GM12878 (cell line): Measurements from ENCODE around the gene SLC2A4RG. TPM values are rescaled to one million over a fixed set of nuclear protein-coding genes. Genes with fewer than 3 reads are reported as not detected.

Experiments
- ATAC-seq: fragments of 200-7000 bp; cut with Tn5 transposase; 3 replicates; pipeline ENCODE4 v1.9.1; 2020; ENCODE audit warnings: mild to moderate bottlenecking, moderate library complexity
- BruUV-seq: library from RNA; stranded (reverse); fragments of 400-500 nt; replicated peaks from 2 replicates; lab custom pipeline; 2021; lab: Mats Ljungman, UMichigan
- CTCF ChIA-PET: fragments of 300-600 bp; sonication (Branson Sonifier 250); formaldehyde crosslinking; extraction: SDS; loops from one replicate; lab custom pipeline; 2021; ENCODE audit warnings: inconsistent platforms; lab: Yijun Ruan, JAX
- POLR2A ChIA-PET: fragments of 350-600 bp; formaldehyde crosslinking; extraction: SDS; loops from one replicate; lab custom pipeline; 2021; ENCODE audit warnings: inconsistent platforms; lab: Charles Lee
- RAD21 ChIA-PET: fragments of 300-600 bp; sonication (Branson Sonifier 250); formaldehyde crosslinking; loops from one replicate; lab custom pipeline; 2023; ENCODE audit warnings: antibody characterized with exemption; ENCODE audit not compliant: unreplicated experiment; lab: Charles Lee
- SMC1A ChIA-PET: fragments of 300-600 bp; sonication (Branson Sonifier 250); formaldehyde crosslinking; loops from one replicate; lab custom pipeline; 2023; ENCODE audit not compliant: unreplicated experiment, uncharacterized antibody; lab: Charles Lee
- DNase-seq: peaks from one replicate; pipeline ENCODE4 v3.0.0-alpha.2; 2011; ENCODE audit warnings: low read depth, low spot score
- FAIRE-seq: peaks from 3 replicates; lab custom pipeline; 2011; peaks lifted over from hg19 to GRCh38; lab: Jason Lieb, UNC
- H2AFZ ChIP-seq: 2 replicates; pipeline ENCODE4 v1.6.0; 2011; ENCODE audit warnings: low read depth, low read length, control low read depth; ENCODE audit not compliant: control insufficient read depth
- H3K27ac ChIP-seq: 2 replicates; pipeline ENCODE4 v1.5.1; 2011; ENCODE audit warnings: control low read depth; ENCODE audit not compliant: control insufficient read depth, insufficient read depth
- H3K27me3 ChIP-seq, 2 experiments: replicated peaks in 1 of 2; 2 replicates each; pipeline versions ENCODE4 v1.6.0 to v1.6.1; 2011; ENCODE audit warnings: low read length in 1 of 2; ENCODE audit not compliant: control insufficient read depth in 2 of 2, insufficient read depth in 2 of 2
- H3K36me3 ChIP-seq, 2 experiments: 2 replicates each; pipeline ENCODE4 v1.5.1; 2011; ENCODE audit warnings: low read length in 1 of 2; ENCODE audit not compliant: control insufficient read depth in 2 of 2, insufficient read depth in 2 of 2
- H3K4me1 ChIP-seq: 2 replicates; pipeline ENCODE4 v1.6.1; 2011; ENCODE audit warnings: mild to moderate bottlenecking, low read length, moderate library complexity, mixed read lengths; ENCODE audit not compliant: control insufficient read depth, insufficient read depth
- H3K4me2 ChIP-seq: 2 replicates; pipeline ENCODE4 v1.6.0; 2011; ENCODE audit warnings: control low read depth; ENCODE audit not compliant: control insufficient read depth, insufficient read depth
- H3K4me3 ChIP-seq: fragments of 200-600 bp; sonication (generic); 2 replicates; pipeline ENCODE4 v1.5.1; 2016
- H3K79me2 ChIP-seq: 2 replicates; pipeline ENCODE4 v1.6.0; 2011; ENCODE audit warnings: low read length; ENCODE audit not compliant: control insufficient read depth, insufficient read depth
- H3K9ac ChIP-seq: 2 replicates; pipeline ENCODE4 v1.8.0; 2011; ENCODE audit warnings: low read length, control low read depth, mixed read lengths; ENCODE audit not compliant: control insufficient read depth, insufficient read depth
- H3K9me3 ChIP-seq: replicated peaks from 3 replicates; pipeline ENCODE4 v1.5.1; 2011; ENCODE audit warnings: mild to moderate bottlenecking, low read length; ENCODE audit not compliant: control insufficient read depth, insufficient read depth
- H4K20me1 ChIP-seq: 2 replicates; pipeline ENCODE4 v1.6.0; 2011; ENCODE audit not compliant: control insufficient read depth, insufficient read depth
- BCL11A ChIP-seq: IDR thresholded peaks from 2 replicates; pipeline ENCODE4 v1.6.1; 2011; ENCODE audit warnings: low read depth, low read length
- E4F1 ChIP-seq: fragments of 450-650 bp; IDR thresholded peaks from 2 replicates; pipeline ENCODE4 v1.6.1; 2018; ENCODE audit warnings: borderline replicate concordance, mild to moderate bottlenecking; ENCODE audit not compliant: partially characterized antibody
- HDGF ChIP-seq: fragments of 450-650 bp; IDR thresholded peaks from 2 replicates; pipeline ENCODE4 v1.6.1; 2016; ENCODE audit warnings: antibody characterized with exemption
- MLLT1 ChIP-seq: fragments of 450-650 bp; IDR thresholded peaks from 2 replicates; pipeline ENCODE4 v1.6.1; 2016; ENCODE audit warnings: mild to moderate bottlenecking
- NKRF ChIP-seq: fragments of 450-650 bp; conservative IDR thresholded peaks from 2 replicates; pipeline ENCODE4 v1.6.1; 2017; ENCODE audit warnings: mild to moderate bottlenecking, moderate library complexity
- PBX3 ChIP-seq: IDR thresholded peaks from 2 replicates; pipeline ENCODE4 v1.6.1; 2011; ENCODE audit warnings: mild to moderate bottlenecking, low read depth, low read length, moderate library complexity; ENCODE audit not compliant: insufficient replicate concordance
- YBX1 ChIP-seq: fragments of 450-650 bp; IDR thresholded peaks from 2 replicates; pipeline ENCODE4 v1.6.1; 2016; ENCODE audit warnings: antibody characterized with exemption
- ZBTB11 ChIP-seq: fragments of 450-650 bp; formaldehyde crosslinking; IDR thresholded peaks from 2 replicates; pipeline ENCODE4 v1.5.0; 2022; ENCODE audit warnings: mild to moderate bottlenecking, missing genetic modification characterization
- ZNF207 ChIP-seq: fragments of 450-650 bp; IDR thresholded peaks from 2 replicates; pipeline ENCODE4 v1.6.1; 2014; ENCODE audit warnings: antibody characterized with exemption, mild to moderate bottlenecking, borderline replicate concordance
- WGBS: methylation state at CpG from one replicate; pipeline ENCODE4 v1.1.6; 2016; ENCODE audit warnings: low lambda C conversion rate; ENCODE audit not compliant: insufficient replicate concordance, insufficient coverage; ENCODE audit errors: missing lambda C conversion rate; 5-methylcytosine and 5-hydroxymethylcytosine counted together
- in situ Hi-C: fragments of 300-500 bp; cut with MboI; formaldehyde crosslinking; loops from 9 replicates; pipeline ENCODE4 v1.14.3; 2018; ENCODE audit warnings: mixed read lengths
- intact Hi-C: fragments of 100-400 bp; cut with micrococcal nuclease; formaldehyde crosslinking; loops from one replicate; pipeline ENCODE4 v1.14.2; 2022; ENCODE audit not compliant: unreplicated experiment
- polyA plus RNA-seq, 11 experiments: library from polyadenylated mRNA; depleted of rRNA in 4 of 11; unstranded in 6 of 11; stranded (reverse) in 5 of 11; fragments of >200 nt; fragmentation: Nextera tagmentation in 4 of 11; fragmentation: Illumina TruSeq in 1 of 11; extraction: Ambion mirVana in 4 of 11; extraction: Trizol in 1 of 11; gene quantifications; 1 replicate in 1 of 11; 2 replicates in 10 of 11; pipeline versions ENCODE4 v1.2.1 to v1.2.3, GENCODE V29; 2011 to 2016; ENCODE audit warnings: inconsistent platforms in 2 of 11, missing spikeins in 2 of 11, low read depth in 1 of 11
- total RNA-seq, 4 experiments: library from RNA; depleted of rRNA in 3 of 4; stranded (reverse); fragments of >200 nt in 3 of 4; fragmentation: Illumina TruSeq in 1 of 4; extraction: Trizol in 1 of 4; gene quantifications; 2 replicates each; pipeline versions ENCODE4 v1.2.1 to v1.2.3, GENCODE V29; 2013 to 2021

Gene SLC2A4RG
- total and polyA plus RNA-seq, 10 of the 15 experiments (the other 5 are each of a cell fraction or from before 2014, with no cell fraction given) = 0.34 to 65.9 (median 13.3) TPM

GRCh38 chr20:63709149-63709527, 30.4 kb upstream of the SLC2A4RG start:
- CTCF ChIA-PET = interaction anchor here (0.9 to 3.3 kb wide), 3 partner anchors 28 to 265 kb away, joined by 3 to 28 read pairs (median 4); partner anchors contain the start of gene LIME1
- peak overlapping the region; percentile 72 for H3K4me2 ChIP-seq
- no peak overlapping the region; the same call in 1 of the 2 replicates for H3K27ac ChIP-seq
- no TSS peak for BruUV-seq
- intact Hi-C loops = no loop called here
- in situ Hi-C loops = loop anchor here (5.0 kb wide), 1 partner anchor 148 kb away; no protein-coding TSS in a partner anchor
- H2AFZ ChIP-seq = no peak overlapping the region
- peak overlapping the region; percentile 89 for H3K4me3 ChIP-seq
- DNase-seq (no peak), ATAC-seq (no peak), FAIRE-seq (no peak)
- H3K9me3 ChIP-seq = peaks cover 10% of the 10 kb centered on the region; the same call in 2 of the 3 replicates
- H3K4me1 ChIP-seq = peaks cover 12% of the 10 kb centered on the region
- H3K9ac ChIP-seq = no peak overlapping the region
- H4K20me1 ChIP-seq = no peaks in the 10 kb centered on the region
- H3K36me3 ChIP-seq = peaks cover 5 to 30% of the 10 kb centered on the region in 2 experiments
- RAD21 ChIA-PET = interaction anchor here (0.6 to 2.4 kb wide), 5 partner anchors 19 to 352 kb away, joined by 3 to 32 read pairs (median 7); partner anchors contain the start of genes LIME1, PTK6 and SLC2A4RG
- WGBS = 98% methylated on average over 17 of the region's 17 CpGs
- peaks cover 50% of the 10 kb centered on the region for H3K79me2 ChIP-seq
- SMC1A ChIA-PET = interaction anchor here (0.5 to 2.6 kb wide), 2 partner anchors 28 to 246 kb away, joined by 3 to 14 read pairs; partner anchors contain the start of gene LIME1
- POLR2A ChIA-PET = interaction anchor here (1.0 kb wide), 1 partner anchor 187 kb away, joined by 3 read pairs; no protein-coding TSS in a partner anchor
- H3K27me3 ChIP-seq = no peaks in the 10 kb centered on the region
- TF ChIP-seq PBX3 (no peak), BCL11A (no peak), HDGF (no peak), MLLT1 (no peak), ZNF207 (no peak), NKRF (no peak), YBX1 (no peak), ZBTB11 (CRISPR knock-in tag) (no peak), E4F1 (no peak)
